ENCODE data around the gene LIMD2.

LIMD2 gene

DNA sequence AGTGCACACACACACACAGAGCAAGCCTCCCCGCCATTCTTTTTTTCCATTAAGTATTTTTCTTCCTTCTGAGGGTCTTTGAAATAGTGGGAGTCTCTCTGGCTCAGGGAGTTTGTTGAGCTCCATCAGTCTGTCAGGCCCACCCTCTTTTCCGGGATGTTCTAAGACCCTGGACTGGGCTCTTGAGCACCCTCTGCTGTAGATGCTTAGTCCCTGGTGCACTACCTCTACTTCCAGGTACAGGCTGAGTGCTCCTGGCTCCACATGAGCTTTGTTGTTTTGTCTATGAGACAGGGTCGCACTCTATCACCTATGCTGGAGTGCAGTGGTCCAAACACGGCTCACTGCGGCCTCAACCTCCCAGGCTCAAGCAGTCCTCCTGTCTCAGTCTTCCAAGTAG, 20.7 kb downstream of the LIMD2 start:
- DNase-seq, result no peak

DNA sequence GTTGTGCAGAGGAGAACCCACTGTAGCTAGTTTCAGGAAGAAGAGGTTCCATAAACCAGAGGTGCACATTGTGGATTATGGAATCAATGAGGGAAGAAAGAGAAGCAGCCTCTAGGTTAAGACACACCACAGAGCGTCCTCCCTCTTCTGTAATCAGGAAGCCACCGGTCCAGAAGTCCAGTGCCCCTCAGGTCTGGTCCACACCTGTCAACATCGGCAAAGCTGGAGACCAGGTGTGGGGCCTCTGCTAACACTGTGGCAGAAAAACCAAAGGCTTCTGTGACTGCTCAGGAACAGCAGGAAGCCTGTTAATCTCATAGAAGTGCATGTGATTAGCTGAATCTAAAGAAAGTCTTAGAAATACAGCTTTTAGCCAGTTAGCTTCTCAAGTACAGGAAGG, 23.3 kb downstream of the LIMD2 start:
- DNase-seq, result no peak

DNA sequence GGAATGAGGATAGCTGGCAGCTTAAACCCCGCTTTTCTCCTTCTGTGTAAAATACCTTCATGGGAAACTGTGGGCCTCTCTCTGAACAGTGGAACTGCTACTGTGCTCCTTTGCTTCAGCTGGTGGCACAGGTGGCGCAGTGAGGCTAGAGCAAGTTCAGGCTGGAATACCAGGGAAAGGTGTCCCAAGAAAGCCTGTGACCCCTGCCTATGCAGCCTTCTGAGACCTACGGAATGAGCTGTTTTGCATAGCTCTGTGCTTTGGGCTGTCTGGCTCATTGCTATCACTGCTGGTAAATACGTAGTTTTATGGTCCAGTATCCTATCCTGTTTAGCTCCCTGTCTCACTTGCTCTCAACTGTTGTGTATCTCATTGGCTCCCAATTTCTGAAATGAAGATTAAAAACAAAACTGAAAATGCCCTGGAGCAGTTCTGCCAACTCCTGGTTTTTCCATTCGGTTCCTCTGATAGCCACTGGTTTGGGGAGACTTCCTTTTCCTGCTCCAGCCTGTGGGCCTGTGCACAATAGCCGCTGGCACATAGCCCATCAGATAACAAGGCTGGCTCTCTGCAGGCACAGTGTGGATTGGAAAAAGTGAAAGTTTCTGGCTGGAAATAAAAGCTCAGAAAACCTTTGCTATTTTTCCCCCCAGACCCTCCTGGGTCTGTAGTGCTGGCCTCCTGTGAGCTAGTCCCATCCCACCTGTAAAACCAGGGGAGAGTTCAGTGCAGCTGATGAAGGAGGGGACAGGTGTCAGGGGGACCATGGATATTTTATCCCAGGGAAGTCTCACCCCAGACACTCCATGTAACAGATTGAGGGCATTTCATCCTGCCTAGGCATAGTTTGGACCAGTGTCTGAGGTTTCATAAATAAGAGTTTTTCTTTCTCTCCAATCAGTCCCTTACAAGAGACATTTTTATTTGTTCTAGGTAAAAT, 24.0 kb downstream of the LIMD2 start:
- DNase-seq, result no peak

DNA sequence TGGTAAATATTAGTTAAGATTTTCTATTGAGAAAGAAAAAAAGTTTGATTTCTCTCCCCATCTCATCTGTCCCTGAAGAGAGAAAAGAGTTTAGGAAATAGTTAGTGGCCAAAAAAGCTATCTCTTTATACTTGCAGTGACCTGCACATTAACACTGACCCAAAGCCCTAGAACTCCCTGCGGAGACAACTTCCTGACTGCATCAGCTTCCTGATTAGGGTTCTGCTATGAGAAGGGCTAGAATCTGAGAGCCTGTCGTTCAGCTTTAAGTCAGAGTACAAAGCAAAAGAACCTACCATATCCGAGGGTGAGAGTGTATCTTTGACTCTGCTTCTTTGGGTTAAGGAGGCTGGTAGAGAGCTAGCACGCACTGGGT, 24.7 kb downstream of the LIMD2 start:
- no peak for DNase-seq

DNA sequence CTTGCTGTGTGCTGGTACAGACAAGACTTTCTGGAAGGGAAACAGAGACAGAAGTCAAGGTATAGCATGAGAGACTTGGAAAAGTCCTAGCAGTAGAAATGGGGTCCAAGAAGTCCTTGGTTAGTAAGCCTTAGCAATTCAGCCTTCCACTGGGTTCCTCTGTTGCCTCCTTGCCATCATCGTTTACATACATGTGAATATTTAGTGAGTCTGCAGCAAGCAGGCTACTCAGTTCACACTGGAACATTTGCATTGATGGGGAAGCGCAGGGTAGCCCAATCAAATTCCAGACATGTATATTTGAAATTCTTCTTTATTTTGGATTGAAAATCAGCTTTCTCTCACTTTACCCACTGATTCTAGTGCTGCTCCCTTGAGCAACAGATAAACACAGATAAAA, 27.1 kb downstream of the LIMD2 start:
- no peak for DNase-seq

DNA sequence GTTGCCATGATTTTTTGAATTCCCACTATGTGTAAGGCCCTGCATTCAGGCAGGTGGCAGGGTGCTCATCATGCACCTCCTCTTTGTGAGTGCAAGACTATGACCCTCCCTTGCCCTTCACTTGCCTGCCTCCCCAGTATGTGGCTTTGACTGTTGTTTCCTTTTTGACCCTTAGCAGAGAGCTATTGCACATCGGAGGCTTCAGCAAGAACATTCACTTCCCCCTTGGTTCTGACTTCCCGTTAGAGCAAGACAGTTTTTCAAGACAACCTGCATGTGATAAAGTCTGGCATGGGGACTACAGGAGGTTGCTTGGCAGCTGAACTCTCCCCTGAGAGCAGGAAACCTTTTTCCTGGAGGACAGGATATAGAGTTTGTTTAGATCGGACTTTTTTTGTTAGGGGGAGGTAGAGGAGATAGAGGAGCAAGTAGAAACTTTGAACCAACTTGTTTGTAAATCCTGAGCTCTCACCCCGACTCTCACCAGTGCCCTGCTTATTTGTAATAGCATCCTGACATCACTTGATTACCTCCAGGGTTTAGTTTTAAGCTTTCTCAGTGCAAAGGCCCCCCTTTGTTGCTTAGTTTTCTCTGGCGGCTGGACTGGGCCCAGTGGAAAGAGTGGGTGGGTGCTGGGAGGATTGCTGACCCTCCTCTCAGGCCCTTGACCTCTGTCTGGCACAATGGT, 34.3 kb downstream of the LIMD2 start:
- DNase-seq, result no peak

DNA sequence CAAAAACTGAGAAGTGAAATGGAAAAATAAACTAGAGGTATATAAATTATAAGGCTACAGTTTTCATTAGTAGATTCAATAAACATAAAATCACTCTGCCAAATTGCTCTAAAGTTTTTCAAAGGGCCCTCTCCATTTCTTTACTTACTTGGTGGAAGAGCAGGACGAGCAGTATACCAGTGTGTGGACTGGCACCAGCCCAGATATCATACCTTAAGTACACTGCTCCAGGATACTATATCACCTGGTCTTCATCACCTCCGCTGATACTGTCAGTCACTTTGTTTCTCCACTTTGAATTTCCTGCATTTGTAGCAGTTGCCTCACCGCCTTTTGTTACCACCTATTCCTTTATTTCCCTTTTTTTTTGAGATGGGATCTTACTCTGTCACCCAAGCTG, 40.1 kb downstream of the LIMD2 start:
- DNase-seq, result no peak

DNA sequence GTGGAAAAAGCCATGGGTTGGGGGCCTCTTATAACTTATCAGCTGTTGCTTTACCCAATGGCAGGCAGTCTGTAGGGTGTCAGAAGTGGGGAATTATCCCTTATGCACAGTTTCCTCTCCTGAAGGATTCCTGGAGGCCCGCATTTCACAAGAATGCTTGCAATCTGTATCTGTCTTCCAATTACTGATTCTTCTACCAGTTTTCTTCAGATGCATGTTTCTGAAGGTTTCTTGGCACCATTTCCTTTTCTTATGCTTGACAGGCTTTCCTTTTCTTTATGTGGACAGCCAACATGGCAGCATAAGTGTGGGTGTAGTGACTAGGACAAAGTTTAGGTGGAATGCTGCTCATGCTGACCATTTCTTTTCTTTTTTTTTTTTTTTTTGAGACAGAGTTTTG, 41.6 kb downstream of the LIMD2 start:
- DNase-seq, result no peak

DNA sequence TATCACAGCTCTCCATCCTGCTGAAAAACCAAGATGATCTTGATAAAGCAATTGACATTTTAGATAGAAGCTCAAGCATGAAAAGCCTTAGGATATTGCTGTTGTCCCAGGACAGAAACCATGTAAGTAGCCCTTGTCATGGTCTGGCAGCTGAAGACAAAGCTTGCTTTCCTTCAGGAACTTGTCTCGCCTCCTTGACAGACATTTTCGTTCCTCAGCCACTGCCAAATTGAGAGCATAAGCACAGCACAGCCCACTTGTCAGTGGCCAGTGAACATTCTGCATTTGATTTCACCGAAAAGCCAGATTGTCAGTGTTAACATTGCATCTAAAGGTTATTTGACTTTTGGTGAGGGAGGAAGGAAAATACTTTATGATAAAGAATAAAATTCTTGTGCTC, 42.1 kb downstream of the LIMD2 start:
- DNase-seq, result no peak

DNA sequence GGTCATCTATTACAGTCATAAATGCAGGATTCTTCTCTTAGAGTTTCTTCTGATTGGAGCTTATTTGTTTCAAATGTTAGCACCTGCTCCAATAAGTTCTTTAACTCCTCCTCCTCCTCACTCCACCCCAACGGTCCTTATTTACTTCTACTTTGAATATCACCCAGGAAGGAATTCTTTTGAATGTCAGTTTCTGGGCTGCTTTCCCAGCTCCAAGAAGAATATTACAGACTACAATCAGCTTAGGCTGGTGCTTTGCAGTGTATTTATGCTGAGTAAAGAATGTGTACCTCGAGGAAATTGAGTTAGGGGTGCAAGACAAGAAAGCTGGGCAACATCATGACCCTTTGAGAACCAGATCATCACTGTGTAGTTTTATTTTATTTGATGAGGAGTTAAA, 46.9 kb downstream of the LIMD2 start:
- no peak for DNase-seq

DNA sequence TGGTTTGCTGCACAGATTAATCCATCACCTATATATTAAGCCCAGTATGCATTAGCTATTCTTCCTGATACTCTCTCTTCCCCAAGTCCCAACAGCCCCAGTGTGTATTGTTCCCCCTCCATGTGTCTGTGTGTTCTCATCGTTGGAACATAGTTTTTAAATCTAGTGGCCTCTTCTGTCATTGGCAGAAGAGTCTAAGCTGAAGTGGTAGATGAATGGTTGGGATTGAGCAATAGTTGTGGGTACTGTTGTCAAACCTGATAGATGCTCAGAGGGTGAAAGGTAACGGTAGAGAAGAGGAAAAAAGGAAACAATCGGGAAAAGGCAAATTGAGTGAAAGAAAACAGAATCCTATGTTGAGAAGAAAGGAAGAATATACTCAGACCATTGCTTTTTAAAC, 47.8 kb downstream of the LIMD2 start:
- no peak for DNase-seq

DNA sequence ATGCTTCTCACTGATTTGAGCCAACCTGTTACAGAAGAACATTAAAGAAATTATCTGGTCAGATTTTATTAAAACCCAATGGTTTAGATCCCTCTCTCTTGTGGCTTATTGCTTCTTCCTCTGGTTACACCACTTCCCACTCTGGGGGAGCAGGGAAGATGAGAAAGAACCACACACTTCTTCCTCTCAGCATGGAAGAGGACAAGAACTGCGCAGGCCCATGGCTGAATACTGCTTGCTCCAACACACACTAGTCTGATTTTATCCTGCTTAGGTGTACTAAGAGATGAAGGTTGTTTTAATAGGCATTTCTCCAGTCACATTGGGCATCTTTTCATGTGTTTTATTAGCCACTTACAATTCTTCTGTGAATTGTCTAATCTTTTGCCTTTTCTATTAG, 50.1 kb downstream of the LIMD2 start:
- DNase-seq, result no peak

DNA sequence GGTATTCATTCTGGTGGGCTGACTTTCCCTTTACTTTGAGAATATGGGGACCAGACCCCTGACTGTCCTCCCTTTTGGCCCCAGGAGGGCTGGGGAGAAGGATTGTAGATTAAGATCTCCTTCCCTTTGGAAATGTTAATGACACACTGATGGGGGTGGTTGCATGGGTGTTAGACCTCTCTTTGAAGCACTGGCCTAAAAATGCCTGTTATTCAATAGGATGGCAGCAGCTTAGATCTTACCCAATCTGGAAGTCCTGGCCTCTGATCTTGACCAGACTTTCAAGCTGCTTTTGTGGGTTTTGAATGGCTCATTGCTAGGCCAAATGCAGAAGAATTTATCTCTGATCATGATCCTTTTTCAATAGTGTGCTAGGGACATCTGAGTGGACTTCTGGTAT, 52.0 kb downstream of the LIMD2 start:
- DNase-seq, result no peak

DNA sequence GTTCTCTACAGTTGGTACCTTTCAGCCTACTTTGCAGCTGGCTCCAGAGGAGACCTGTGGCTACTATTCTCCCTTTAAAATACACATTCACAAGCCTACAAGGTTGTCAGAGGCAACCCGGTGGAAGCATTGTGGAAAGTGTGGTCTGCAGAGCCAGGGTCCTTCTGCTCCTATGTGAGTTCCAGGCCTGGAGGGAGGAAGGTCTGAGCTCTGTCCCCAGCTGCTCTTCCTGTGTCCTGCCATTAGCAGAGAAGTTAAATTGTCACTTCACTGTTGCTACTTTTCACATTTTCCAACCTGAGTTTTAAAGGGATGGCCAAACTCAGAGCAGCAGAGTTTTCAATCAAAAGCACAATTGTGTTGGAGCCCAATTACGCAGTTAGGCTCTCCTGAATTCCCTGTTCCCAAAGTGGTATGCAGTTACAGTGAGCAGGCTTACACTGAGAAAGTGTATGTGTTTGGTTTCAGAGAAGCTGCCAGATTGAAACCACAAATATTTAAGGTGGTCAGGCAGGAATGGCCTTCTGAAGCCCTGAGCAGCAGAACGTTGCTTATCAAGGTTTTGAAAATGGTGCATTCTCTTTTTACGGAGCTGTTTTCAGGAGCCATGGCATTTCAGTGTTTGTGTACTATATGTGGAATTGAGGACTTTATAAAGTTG, 52.7 kb downstream of the LIMD2 start:
- no peak for DNase-seq

DNA sequence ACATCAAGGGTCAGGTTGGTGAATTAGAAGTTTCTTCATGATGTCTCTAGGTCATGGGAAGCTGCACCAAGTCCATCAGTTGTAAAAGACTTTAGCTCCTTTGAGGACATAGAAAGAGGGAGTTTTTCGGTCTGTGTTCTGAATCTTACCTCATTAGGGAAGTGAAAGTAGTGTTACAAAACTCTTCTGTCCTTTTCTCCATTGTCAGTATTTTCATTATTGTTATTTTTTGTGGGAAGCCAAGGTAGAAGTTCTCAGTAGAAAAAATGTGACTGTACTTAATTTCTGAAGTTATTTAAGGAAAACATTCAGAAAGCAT, 53.5 kb downstream of the LIMD2 start:
- DNase-seq, result no peak

Measured in NCI-H1930 (cell line).